Ishikawa (cell line): ENCODE data around the gene BPIFB4.

Experiments used
- CEBPB ChIP-seq: IDR thresholded peaks from 2 replicates; pipeline ENCODE4 v1.6.1; 2012
- CREB1 ChIP-seq: IDR thresholded peaks from 2 replicates; pipeline ENCODE4 v1.6.1; 2012; ENCODE audit warnings: low read depth
- EGR1 ChIP-seq: IDR thresholded peaks from 2 replicates; pipeline ENCODE4 v1.6.1; 2012
- EP300 ChIP-seq: IDR thresholded peaks from 2 replicates; pipeline ENCODE4 v1.6.1; 2012; ENCODE audit warnings: borderline replicate concordance
- FOXM1 ChIP-seq: IDR thresholded peaks from 2 replicates; pipeline ENCODE4 v1.6.1; 2012; ENCODE audit warnings: low read depth, borderline replicate concordance
- NFIC ChIP-seq: IDR thresholded peaks from 2 replicates; pipeline ENCODE4 v1.6.1; 2012
- RAD21 ChIP-seq: IDR thresholded peaks from 2 replicates; pipeline ENCODE4 v1.6.1; 2012; ENCODE audit warnings: low read depth
- TAF1 ChIP-seq: IDR thresholded peaks from 2 replicates; pipeline ENCODE4 v1.6.1; 2012; ENCODE audit warnings: low read depth, mild to moderate bottlenecking
- TCF12 ChIP-seq: IDR thresholded peaks from 2 replicates; pipeline ENCODE4 v1.6.1; 2012; ENCODE audit warnings: low read depth
- TEAD4 ChIP-seq: IDR thresholded peaks from 2 replicates; pipeline ENCODE4 v1.6.1; 2012
- YY1 ChIP-seq: IDR thresholded peaks from 2 replicates; pipeline ENCODE4 v1.6.1; 2012; ENCODE audit warnings: low read depth
- TF ChIP-seq, protein P1 (sequence below): IDR thresholded peaks from 2 replicates; pipeline ENCODE4 v1.6.1; 2012; ENCODE audit warnings: low read depth, mild to moderate bottlenecking
- TF ChIP-seq, protein P2 (sequence below): IDR thresholded peaks from 2 replicates; pipeline ENCODE4 v1.6.1; 2012
- TF ChIP-seq, protein P3 (sequence below): IDR thresholded peaks from 2 replicates; pipeline ENCODE4 v1.6.1; 2012

DNA sequence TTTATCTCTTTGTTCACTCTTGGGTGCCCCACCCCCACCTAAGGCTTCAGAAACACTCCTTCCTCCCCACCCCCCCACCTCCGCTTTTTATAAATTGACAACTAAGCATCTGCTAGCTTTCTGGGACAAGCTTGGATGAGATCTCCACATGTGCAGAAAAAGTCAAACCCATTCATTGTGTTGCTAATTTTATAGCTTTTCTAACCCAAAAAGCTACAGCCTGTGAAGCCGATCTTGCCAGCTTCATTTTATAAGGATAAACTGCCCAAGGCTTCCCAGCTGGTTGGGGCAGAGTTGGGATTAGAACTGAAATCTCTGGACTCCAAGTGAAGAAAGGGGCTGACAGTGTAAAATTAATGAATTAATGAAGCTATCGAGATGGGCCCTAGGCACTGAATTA lies 24.1 kb downstream of the BPIFB4 start:
- TF ChIP-seq EP300 (no peak), RAD21 (no peak), FOXM1 (no peak), TAF1 (no peak), TCF12 (no peak), CREB1 (no peak), CEBPB (no peak), EGR1 (no peak), YY1 (no peak), TEAD4 (no peak), NFIC (no peak)
- TF ChIP-seq, protein P1, sequence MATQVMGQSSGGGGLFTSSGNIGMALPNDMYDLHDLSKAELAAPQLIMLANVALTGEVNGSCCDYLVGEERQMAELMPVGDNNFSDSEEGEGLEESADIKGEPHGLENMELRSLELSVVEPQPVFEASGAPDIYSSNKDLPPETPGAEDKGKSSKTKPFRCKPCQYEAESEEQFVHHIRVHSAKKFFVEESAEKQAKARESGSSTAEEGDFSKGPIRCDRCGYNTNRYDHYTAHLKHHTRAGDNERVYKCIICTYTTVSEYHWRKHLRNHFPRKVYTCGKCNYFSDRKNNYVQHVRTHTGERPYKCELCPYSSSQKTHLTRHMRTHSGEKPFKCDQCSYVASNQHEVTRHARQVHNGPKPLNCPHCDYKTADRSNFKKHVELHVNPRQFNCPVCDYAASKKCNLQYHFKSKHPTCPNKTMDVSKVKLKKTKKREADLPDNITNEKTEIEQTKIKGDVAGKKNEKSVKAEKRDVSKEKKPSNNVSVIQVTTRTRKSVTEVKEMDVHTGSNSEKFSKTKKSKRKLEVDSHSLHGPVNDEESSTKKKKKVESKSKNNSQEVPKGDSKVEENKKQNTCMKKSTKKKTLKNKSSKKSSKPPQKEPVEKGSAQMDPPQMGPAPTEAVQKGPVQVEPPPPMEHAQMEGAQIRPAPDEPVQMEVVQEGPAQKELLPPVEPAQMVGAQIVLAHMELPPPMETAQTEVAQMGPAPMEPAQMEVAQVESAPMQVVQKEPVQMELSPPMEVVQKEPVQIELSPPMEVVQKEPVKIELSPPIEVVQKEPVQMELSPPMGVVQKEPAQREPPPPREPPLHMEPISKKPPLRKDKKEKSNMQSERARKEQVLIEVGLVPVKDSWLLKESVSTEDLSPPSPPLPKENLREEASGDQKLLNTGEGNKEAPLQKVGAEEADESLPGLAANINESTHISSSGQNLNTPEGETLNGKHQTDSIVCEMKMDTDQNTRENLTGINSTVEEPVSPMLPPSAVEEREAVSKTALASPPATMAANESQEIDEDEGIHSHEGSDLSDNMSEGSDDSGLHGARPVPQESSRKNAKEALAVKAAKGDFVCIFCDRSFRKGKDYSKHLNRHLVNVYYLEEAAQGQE = no peak
- TF ChIP-seq, protein P2, sequence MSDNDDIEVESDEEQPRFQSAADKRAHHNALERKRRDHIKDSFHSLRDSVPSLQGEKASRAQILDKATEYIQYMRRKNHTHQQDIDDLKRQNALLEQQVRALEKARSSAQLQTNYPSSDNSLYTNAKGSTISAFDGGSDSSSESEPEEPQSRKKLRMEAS = no peak
- TF ChIP-seq, protein P3, sequence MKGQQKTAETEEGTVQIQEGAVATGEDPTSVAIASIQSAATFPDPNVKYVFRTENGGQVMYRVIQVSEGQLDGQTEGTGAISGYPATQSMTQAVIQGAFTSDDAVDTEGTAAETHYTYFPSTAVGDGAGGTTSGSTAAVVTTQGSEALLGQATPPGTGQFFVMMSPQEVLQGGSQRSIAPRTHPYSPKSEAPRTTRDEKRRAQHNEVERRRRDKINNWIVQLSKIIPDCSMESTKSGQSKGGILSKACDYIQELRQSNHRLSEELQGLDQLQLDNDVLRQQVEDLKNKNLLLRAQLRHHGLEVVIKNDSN = no peak
